Fibroblast of peridontal ligament (primary cell): Measurements from ENCODE around the gene CTAGE8.
"Not testable (repeated sequence)": the region's sequence is repeated elsewhere in the genome, so short reads cannot be mapped to it uniquely, and the experiment has no call there.

Experiments used
- DNase-seq: peaks from one replicate; pipeline ENCODE4 v3.0.0-alpha.2; 2010; ENCODE audit errors: extremely low read depth

CTAGE8 gene

GRCh38 chr7:144255471-144255897 is 13.6 kb downstream of the CTAGE8 start:
- no peak for DNase-seq

DNA sequence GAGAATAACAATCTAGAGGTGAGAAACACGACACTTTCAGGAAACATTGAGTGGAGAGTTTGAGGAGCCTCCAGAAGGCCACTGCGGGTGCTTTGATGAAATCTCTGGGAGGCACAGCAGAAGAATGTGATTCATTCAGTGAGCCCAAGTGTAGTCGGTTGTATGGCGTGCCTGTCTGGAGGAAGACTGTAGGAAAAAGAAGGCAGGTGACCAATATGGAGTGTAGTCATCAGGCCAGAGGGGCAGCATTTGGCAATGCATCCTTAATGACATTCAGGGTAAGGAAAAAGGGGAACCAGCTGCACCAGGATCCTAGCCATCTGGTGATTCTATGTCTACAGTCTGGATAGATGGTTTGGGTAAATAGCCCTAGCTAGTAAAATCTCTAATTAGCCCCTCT is 16.8 kb downstream of the CTAGE8 start:
- not testable (repeated sequence) for DNase-seq

DNA sequence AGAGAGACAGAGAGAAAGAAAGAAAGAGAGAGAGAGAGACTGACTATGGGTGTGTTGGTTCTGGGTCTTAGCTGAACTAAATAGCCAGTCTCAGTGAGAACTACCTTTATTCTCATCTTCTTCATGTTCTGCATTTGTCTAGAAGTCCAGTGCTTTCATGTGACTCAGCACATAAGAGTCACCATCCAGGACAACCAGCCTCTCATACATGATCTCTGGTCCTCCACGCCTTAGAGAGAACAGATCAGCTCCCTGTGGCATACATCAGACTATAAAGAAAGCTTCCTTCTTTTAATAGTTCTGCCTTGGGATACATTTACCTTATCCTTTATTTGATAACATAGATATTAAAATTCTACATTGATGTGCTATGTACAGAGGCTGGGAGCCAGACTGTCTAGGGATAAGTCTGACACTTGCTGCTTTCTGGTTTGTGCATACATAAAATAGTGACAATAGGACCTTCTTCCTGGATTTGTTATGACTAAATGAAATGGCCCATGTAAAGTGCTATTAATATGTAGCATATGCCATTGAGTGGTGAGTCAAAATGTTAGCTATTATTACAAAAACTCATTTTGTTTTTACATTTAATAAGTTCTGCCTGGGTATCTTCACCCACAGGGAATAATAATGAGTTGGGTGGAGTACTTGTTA is 21.3 kb downstream of the CTAGE8 start:
- DNase-seq = not testable (repeated sequence)

DNA sequence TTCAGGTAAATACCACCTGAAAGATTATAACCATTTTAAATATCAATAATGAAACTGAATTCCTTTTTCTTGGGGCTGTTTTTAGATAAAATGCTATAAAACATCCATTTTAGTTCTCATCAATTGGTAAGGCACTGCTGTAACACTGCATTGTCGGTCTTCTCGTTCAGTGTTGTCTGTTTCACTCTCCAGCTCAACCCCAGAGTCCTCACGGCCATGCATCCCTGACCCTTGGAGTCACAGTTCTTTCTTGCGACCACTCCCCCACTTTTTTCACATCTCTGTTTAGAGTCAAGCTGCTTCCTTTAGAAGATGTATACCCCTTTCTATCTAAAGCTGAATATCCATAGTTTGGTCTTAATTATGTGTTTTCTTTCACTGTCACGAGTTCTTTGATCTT is 22.1 kb downstream of the CTAGE8 start:
- DNase-seq = not testable (repeated sequence)

DNA sequence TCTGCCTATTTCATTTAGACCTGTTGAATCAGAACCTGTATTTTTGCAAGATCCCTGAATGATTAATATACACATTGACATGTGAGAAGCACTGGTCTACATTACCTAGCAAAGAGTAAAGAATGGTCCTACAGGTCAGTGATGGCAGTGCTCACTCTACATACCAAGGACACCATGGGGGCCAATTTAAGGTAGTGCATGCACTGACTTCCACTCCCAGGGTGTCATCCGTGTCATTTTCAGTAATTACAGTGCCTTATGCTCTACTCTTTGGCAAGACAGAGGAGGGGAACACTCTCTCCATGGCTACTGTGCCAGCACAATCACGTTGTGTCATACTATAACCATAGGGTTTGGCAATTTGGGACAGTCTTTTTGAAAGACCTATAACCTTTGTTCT is 23.7 kb downstream of the CTAGE8 start:
- not testable (repeated sequence) for DNase-seq

DNA sequence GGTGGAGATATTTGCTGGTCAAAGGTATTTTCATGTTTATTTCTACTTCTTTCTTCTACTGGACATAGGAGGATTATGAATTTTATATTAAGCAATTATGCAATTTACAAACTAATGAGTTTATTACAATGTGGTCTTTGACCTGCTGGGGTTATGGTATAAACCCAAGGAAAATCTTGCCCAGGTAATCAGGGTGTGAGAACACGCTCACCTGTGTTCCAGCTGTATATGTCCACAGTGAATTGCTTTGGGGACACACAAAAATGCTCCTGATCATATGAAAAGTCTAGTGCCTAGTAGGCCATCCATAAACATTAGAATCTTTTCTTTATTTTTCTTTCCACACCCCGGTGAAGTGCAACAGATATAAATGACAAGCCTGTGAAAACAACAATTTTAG is 29.7 kb downstream of the CTAGE8 start, which contains the start of gene OR2A42:
TSS of gene OR2A42 (minus strand) at position 241 of the 400 bp plus-strand sequence. CDS start 6,762 bp downstream, outside the sequence.
- DNase-seq = not testable (repeated sequence)

GRCh38 chr7:144238530-144239082 is 30.5 kb downstream of the CTAGE8 start:
- DNase-seq = not testable (repeated sequence)

- not testable (repeated sequence) for DNase-seq
Observed at GRCh38 chr7:144233039-144233438, 36.0 kb downstream of the CTAGE8 start.

DNA sequence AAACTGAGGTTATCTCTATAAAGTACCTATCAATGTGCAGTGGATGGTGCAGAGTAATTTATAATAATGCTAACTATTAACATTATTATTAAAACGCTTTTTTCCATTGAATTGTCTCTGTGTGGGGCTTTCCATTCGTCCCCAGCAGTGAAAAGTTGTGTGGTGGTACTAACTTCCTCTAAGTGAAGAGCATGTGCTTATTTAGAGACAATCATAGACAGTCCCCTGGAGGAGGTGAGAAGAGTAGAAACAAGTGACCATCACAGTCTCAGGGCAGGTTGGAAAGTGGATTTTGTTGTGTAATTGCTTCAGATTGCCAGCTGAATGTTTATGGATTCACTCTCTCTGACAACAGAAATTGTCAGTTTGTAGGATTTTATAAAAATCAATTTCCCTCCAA is 38.1 kb downstream of the CTAGE8 start:
- not testable (repeated sequence) for DNase-seq

DNA sequence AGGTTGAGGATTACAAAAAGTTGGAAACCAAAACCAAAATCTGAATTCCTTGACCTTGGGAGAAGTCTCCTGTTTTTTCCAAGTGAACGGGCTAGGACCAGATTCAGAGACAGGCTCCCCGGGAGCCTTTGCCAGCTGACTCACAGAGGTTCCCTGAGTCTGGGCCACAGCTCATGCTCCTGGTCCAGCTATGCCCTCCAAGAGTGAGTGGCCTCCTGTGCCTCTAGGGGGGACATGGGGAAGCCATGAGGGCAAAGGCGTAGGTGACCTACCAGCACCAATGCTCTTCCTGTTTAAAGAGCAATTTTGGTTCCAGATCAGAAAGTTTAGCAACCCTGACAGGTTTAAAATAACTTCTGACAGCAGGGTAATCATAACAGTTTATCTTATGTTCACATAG is 40.3 kb downstream of the CTAGE8 start:
- DNase-seq = not testable (repeated sequence)

GRCh38 chr7:144226866-144227265 is 42.2 kb downstream of the CTAGE8 start:
- DNase-seq = not testable (repeated sequence)

DNA sequence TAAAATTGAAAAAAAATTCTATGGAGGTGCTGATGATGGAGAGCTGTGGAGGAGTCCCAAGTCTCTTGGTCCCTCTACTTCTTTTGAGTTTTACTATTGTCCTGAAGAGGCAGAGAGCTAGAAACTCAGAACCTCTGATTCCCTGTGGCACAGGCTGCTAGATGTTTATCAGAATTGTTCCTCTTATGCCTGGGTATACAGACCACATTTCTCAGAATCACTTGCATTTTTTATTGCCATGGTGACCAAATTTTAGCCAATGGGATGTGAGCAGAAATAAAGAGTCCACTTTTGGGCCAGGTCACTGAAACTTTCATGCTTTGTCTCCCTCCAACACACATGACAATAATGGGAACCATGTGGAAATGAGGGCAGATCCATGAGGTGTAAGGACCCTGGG is 45.4 kb downstream of the CTAGE8 start:
- not testable (repeated sequence) for DNase-seq

DNA sequence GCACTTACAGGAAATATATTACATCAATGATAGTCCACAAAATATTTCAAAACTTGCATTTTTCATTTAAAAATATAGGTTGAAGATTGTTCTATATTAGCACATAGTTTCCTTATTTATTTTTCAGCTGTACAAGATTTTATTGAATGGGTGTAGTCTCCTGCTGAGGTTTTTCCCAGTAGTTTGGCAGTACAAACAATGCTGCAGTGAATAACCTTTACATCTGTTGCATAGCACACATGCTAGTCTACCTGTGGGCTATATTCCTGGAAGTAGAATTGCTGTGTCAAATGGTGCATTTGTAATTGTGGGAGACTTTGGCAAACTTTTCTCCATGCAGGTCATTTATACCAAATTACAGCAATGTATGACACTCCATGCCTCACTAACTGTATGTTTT is 48.6 kb downstream of the CTAGE8 start:
- DNase-seq = not testable (repeated sequence)

DNA sequence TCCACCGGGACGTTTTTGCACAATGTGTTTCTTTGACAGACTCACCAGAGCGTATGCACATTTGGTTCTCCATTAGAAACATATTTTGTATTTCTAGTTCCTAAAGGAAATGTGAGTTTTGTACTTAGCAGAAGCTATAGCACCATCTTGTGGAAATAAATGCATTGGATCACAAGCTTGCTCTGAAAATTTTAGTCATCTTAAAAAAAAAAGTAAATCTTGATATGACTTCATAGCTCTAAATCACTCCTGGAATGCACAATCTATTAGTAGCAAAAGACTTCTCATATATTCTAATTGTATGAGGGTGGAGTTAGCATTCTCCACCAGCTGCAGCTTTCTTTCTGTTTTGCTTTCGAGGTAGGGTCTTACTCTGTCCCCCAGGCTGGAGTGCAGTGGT is 49.9 kb downstream of the CTAGE8 start:
- DNase-seq = not testable (repeated sequence)

DNA sequence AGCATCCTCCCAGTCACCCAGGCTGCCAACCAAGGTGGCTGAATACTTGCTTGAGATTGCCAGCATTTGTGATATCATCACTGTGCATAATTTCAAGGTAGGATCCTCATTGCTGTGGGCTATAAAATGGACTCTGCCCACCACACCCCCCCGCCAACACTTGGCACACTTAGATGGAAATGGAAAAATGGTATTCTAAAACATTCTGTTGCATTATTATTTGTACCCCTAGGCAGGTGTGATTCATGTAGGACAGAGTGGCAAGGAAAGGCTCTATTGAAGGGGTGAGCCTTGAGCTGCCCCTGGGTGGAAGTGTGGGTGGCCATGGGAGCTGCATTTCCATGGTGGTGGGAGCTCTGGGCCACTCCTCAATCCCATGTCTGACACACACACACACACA is 50.5 kb downstream of the CTAGE8 start:
- DNase-seq = not testable (repeated sequence)

GRCh38 chr7:144217200-144217599 is 51.9 kb downstream of the CTAGE8 start:
- not testable (repeated sequence) for DNase-seq
